Activated CD8-positive, alpha-beta T cell treated with anti-CD3 and anti-CD28 coated beads for 36 hours (primary cell): ENCODE data around the gene BAK1. TPM values are rescaled to one million over a fixed set of nuclear protein-coding genes. Genes with fewer than 3 reads are reported as not detected.

Source experiments
- ATAC-seq: fragments of 200-7000 bp; cut with Tn5 transposase; one replicate; pipeline ENCODE4 v1.10.0; 2021; ENCODE audit warnings: mild to moderate bottlenecking, moderate library complexity
- CTCF ChIA-PET: fragments of 350-600 bp; sonication (Branson Sonifier 250); formaldehyde crosslinking; loops from one replicate; lab custom pipeline; 2021; ENCODE audit warnings: antibody characterized with exemption; lab: Charles Lee
- POLR2A ChIA-PET: fragments of 350-600 bp; sonication (Branson Sonifier 250); formaldehyde crosslinking; loops from one replicate; lab custom pipeline; 2021; ENCODE audit warnings: antibody characterized with exemption; lab: Charles Lee
- DNase-seq: peaks from one replicate; pipeline ENCODE4 v3.0.0-alpha.2; 2020
- H3K27ac Mint-ChIP-seq: one replicate; pipeline ENCODE4 v1.8.0; 2021; ENCODE audit warnings: mild to moderate bottlenecking, mixed read lengths
- H3K27me3 Mint-ChIP-seq: one replicate; pipeline ENCODE4 v1.8.0; 2021; ENCODE audit warnings: mixed read lengths
- H3K36me3 Mint-ChIP-seq: one replicate; pipeline ENCODE4 v1.8.0; 2021; ENCODE audit warnings: low read depth, mixed read lengths
- H3K4me1 Mint-ChIP-seq: one replicate; pipeline ENCODE4 v1.8.0; 2021; ENCODE audit warnings: low read depth, mixed read lengths
- H3K4me3 Mint-ChIP-seq: one replicate; pipeline ENCODE4 v1.8.0; 2021; ENCODE audit warnings: mild to moderate bottlenecking, moderate library complexity, mixed read lengths
- H3K9me3 Mint-ChIP-seq: one replicate; pipeline ENCODE4 v1.8.0; 2021; ENCODE audit warnings: mixed read lengths
- CTCF ChIP-seq: fragments of 200-600 bp; IDR thresholded peaks from one replicate; pipeline ENCODE4 v1.8.0; 2022; ENCODE audit warnings: antibody characterized with exemption, mild to moderate bottlenecking
- intact Hi-C: fragments of 100-400 bp; cut with micrococcal nuclease; formaldehyde crosslinking; loops from one replicate; pipeline ENCODE4 v1.10.0; 2022
- total RNA-seq, 2 experiments: library from RNA; stranded (reverse); gene quantifications; one replicate each; pipeline ENCODE4 v1.2.3, GENCODE V29; 2021

BAK1 gene
- total RNA-seq, 2 experiments from 2014 or later, result 33.8 to 34.3 TPM

- no peak for TF ChIP-seq CTCF
- intact Hi-C loops, result no loop called here
- ChIA-PET CTCF (interaction anchor here (0.6 to 6.8 kb wide), 18 partner anchors 11 to 132 kb away, joined by 3 to 74 read pairs (median 4); partner anchors contain the start of genes ITPR3, UQCC2 and ZBTB9), POLR2A (no interaction called here)
- no peaks in the 10 kb centered on the region for H3K9me3 Mint-ChIP-seq
- ATAC-seq (peak; percentile 6), DNase-seq (no peak)
- no peaks in the 10 kb centered on the region for H3K27me3 Mint-ChIP-seq
- H3K4me1 Mint-ChIP-seq, result peaks cover 27% of the 10 kb centered on the region
- peak overlapping the region; percentile 95 for H3K27ac Mint-ChIP-seq
- peak overlapping the region; percentile 78 for H3K4me3 Mint-ChIP-seq
- no peaks in the 10 kb centered on the region for H3K36me3 Mint-ChIP-seq
Measured at GRCh38 chr6:33586108-33586640, 6.1 kb upstream of the BAK1 start.

GRCh38 chr6:33585403-33586107, 5.5 kb upstream of the BAK1 start:
- POLR2A ChIA-PET, result interaction anchor here (0.9 to 1.0 kb wide), 3 partner anchors 15 to 125 kb away, joined by 3 to 4 read pairs (median 3); no protein-coding TSS in a partner anchor
- intact Hi-C loops, result loop anchor here (2.0 kb wide), 1 partner anchor 115 kb away; no protein-coding TSS in a partner anchor
- Mint-ChIP-seq H3K36me3 (no peaks in the 10 kb centered on the region), H3K4me1 (peaks cover 24% of the 10 kb centered on the region), H3K4me3 (peak overlapping the region; percentile 78), H3K27ac (peak overlapping the region; percentile 95), H3K27me3 (no peaks in the 10 kb centered on the region), H3K9me3 (no peaks in the 10 kb centered on the region)
- peak; percentile 95 for DNase-seq
- peak; percentile 94 for ATAC-seq
- CTCF ChIA-PET, result interaction anchor here (0.6 to 6.8 kb wide), 25 partner anchors 10 to 240 kb away, joined by 3 to 74 read pairs (median 4); partner anchors contain the start of genes ITPR3 and UQCC2
- peak; percentile 94 for TF ChIP-seq CTCF

GRCh38 chr6:33584700-33585402, 4.8 kb upstream of the BAK1 start:
- Mint-ChIP-seq H3K27me3 (no peaks in the 10 kb centered on the region), H3K9me3 (no peaks in the 10 kb centered on the region), H3K4me3 (peak overlapping the region; percentile 78), H3K4me1 (peaks cover 24% of the 10 kb centered on the region), H3K36me3 (no peaks in the 10 kb centered on the region), H3K27ac (peak overlapping the region; percentile 95)
- no peak for TF ChIP-seq CTCF
- ChIA-PET CTCF (interaction anchor here (0.6 to 6.8 kb wide), 23 partner anchors 10 to 240 kb away, joined by 3 to 74 read pairs (median 4); partner anchors contain the start of genes ITPR3 and UQCC2), POLR2A (interaction anchor here (0.9 to 1.0 kb wide), 3 partner anchors 14 to 126 kb away, joined by 3 to 4 read pairs (median 3); no protein-coding TSS in a partner anchor)
- intact Hi-C loops, result loop anchor here (2.0 to 5.0 kb wide), 2 partner anchors 37 to 116 kb away; partner anchors contain the start of gene ITPR3
- DNase-seq (no peak), ATAC-seq (no peak)

GRCh38 chr6:33583591-33584155, 3.6 kb upstream of the BAK1 start:
- peak; percentile 37 for TF ChIP-seq CTCF
- CTCF ChIA-PET, result interaction anchor here (1.2 to 4.9 kb wide), 4 partner anchors 13 to 117 kb away, joined by 3 to 31 read pairs (median 8); partner anchors contain the start of gene ITPR3
- Mint-ChIP-seq H3K36me3 (peaks cover 2% of the 10 kb centered on the region), H3K27ac (peak overlapping the region; percentile 13), H3K27me3 (no peaks in the 10 kb centered on the region), H3K9me3 (no peaks in the 10 kb centered on the region), H3K4me1 (peaks cover 22% of the 10 kb centered on the region), H3K4me3 (no peak overlapping the region)
- POLR2A ChIA-PET, result interaction anchor here (1.6 kb wide), 1 partner anchor 13 kb away, joined by 3 read pairs; no protein-coding TSS in a partner anchor
- ATAC-seq (no peak), DNase-seq (peak; percentile 40)
- intact Hi-C loops, result loop anchor here (2.0 to 5.0 kb wide), 2 partner anchors 39 to 117 kb away; partner anchors contain the start of gene ITPR3
